PFSK-1 (cell line): ENCODE data around the gene GGNBP2.

Experiments
- FOXP2 ChIP-seq: optimal IDR thresholded peaks from 2 replicates; pipeline ENCODE3; 2011; ENCODE audit warnings: borderline replicate concordance, control low read depth, inconsistent platforms; ENCODE audit not compliant: insufficient read depth; ENCODE audit errors: extremely low read length, extremely low read depth
- POLR2AphosphoS5 ChIP-seq: IDR thresholded peaks from 2 replicates; pipeline ENCODE4 v1.6.1; 2012; ENCODE audit warnings: low read depth, mild to moderate bottlenecking, control low read depth, low read length, moderate library complexity
- REST ChIP-seq, 2 experiments: IDR thresholded peaks; 2 replicates each; pipeline versions ENCODE4 v1.6.1 to v1.8.0; 2011 to 2012; ENCODE audit warnings: low read depth in 2 of 2, low read length in 2 of 2, control low read depth in 1 of 2, inconsistent platforms in 1 of 2, mild to moderate bottlenecking in 1 of 2, moderate library complexity in 1 of 2; ENCODE audit not compliant: insufficient read depth in 1 of 2
- SIN3A ChIP-seq: IDR thresholded peaks from 2 replicates; pipeline ENCODE4 v1.6.1; 2012; ENCODE audit warnings: mild to moderate bottlenecking, low read length, moderate library complexity, borderline replicate concordance; ENCODE audit not compliant: insufficient read depth
- TAF1 ChIP-seq: IDR thresholded peaks from 2 replicates; pipeline ENCODE4 v1.6.1; 2012; ENCODE audit warnings: low read length, control low read depth, borderline replicate concordance; ENCODE audit not compliant: insufficient read depth

Gene GGNBP2

GRCh38 chr17:36534840-36535668, 9.7 kb upstream of the GGNBP2 start, which contains the start of the genes MYO19 and PIGW:
TSS of gene MYO19 (minus strand) at chr17:36534868. CDS start at chr17:36532538, 2,330 bp downstream.
TSS of gene PIGW (plus strand) at chr17:36534987. CDS start at chr17:36537102, 2,115 bp downstream.
- TF ChIP-seq TAF1 (peak; percentile 86; the same call in 1 of the 2 replicates), REST (IDR thresholded peaks at IDR 0.05; ENCODE audit: insufficient read depth in 1 of 2, low read depth in 2 of 2, low read length in 2 of 2) (peak in 1 of 2 experiments; percentile 17; a peak in 1 of 4 replicates), POLR2AphosphoS5 (peak; percentile 88), FOXP2 (peak; percentile 86), SIN3A (peak; percentile 84; the same call in 1 of the 2 replicates)

GRCh38 chr17:36535669-36536081, 9.0 kb upstream of the GGNBP2 start:
- no peak for TF ChIP-seq REST (IDR thresholded peaks at IDR 0.05; ENCODE audit: insufficient read depth in 1 of 2, low read depth in 2 of 2, low read length in 2 of 2)
- TF ChIP-seq FOXP2: no peak
- no peak for TF ChIP-seq TAF1
- TF ChIP-seq POLR2AphosphoS5: 0 out of 2 replicates have a peak, but pooled peaks have one; percentile 12
- no peak for TF ChIP-seq SIN3A

DNA sequence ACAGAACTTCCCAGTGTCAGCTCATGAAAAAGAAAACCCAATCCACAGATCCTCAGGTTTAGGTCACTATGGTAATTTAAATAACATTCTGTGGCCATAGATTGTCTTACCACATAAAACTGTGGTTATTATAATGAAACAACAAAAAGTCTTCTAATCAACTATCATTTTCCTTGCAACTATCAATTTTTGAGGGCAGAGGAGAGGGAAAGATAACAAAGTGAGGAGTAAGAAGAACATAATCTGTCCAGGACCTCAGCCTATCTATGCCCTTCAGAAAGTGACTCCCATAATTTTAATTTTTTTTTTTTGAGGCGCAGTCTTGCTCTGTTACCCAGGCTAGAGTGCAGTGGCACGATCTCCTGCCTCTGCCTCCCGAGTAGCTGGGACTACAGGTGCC, 4.0 kb upstream of the GGNBP2 start:
- TF ChIP-seq POLR2AphosphoS5 (no peak), REST (IDR thresholded peaks at IDR 0.05; ENCODE audit: insufficient read depth in 1 of 2, low read depth in 2 of 2, low read length in 2 of 2) (no peak), TAF1 (no peak)

DNA sequence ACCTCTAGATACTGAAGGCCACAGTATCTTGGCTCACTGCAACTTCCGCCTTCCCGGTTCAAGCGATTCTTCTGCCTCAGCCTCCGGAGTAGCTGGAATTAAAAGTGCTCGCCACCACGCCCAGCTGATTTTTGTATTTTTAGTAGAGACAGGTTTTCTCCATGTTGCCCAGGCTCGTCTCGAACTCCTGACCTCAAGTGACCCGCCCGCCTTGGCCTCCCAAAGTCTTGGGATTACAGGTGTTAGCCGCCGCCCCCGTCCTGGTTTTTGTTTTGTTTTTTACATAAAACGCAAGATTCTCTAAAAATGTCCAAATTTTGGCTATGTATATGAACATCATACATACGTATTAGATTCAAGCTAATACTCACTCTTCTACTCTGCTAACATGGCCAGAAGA, 2.0 kb upstream of the GGNBP2 start:
- TF ChIP-seq SIN3A (no peak), POLR2AphosphoS5 (no peak), TAF1 (no peak), REST (IDR thresholded peaks at IDR 0.05; ENCODE audit: insufficient read depth in 1 of 2, low read depth in 2 of 2, low read length in 2 of 2) (no peak), FOXP2 (no peak)
